ENCODE results near the gene PAK5. TPM values are rescaled to one million over a fixed set of nuclear protein-coding genes. Genes with fewer than 3 reads are reported as not detected.

Gene PAK5
- total and polyA plus RNA-seq, 4 donors, result 0.03 to 0.51 (median 0.16) TPM

GRCh38 chr20:9609887-9610502, 228.9 kb downstream of the PAK5 start:
- Histone ChIP-seq H3K36me3 (ENCODE audit: control insufficient read depth in 4 of 4, insufficient read depth in 4 of 4, low read length in 4 of 4) (no peaks in the 10 kb centered on the region), H3K9me3 (ENCODE audit: control insufficient read depth in 4 of 4, insufficient read depth in 3 of 4, low read length in 3 of 4) (no peaks in the 10 kb centered on the region), H3K9ac (ENCODE audit: insufficient read depth in 1 of 2, low read length in 2 of 2) (no peak overlapping the region), H3K4me3 (no peak overlapping the region), H3K27me3 (ENCODE audit: control insufficient read depth in 3 of 3, insufficient read depth in 3 of 3, low read length in 2 of 3) (no peaks in the 10 kb centered on the region), H3K27ac (ENCODE audit: low read depth in 1 of 2, low read length in 1 of 2) (no peak overlapping the region), H3K4me1 (ENCODE audit: control insufficient read depth in 5 of 5, insufficient read depth in 5 of 5, low read length in 5 of 5) (peaks cover 0 to 2% (median 0%) of the 10 kb centered on the region in 5 donors)
- WGBS, 2 donors, result 26 to 28% methylated on average over 7 of the region's 7 CpGs
- DNase-seq (peak; percentile 74 to 86 (median 86)), ATAC-seq (ENCODE audit: insufficient read depth, low FRiP score) (peak; percentile 46)
- TF ChIP-seq, protein P1, sequence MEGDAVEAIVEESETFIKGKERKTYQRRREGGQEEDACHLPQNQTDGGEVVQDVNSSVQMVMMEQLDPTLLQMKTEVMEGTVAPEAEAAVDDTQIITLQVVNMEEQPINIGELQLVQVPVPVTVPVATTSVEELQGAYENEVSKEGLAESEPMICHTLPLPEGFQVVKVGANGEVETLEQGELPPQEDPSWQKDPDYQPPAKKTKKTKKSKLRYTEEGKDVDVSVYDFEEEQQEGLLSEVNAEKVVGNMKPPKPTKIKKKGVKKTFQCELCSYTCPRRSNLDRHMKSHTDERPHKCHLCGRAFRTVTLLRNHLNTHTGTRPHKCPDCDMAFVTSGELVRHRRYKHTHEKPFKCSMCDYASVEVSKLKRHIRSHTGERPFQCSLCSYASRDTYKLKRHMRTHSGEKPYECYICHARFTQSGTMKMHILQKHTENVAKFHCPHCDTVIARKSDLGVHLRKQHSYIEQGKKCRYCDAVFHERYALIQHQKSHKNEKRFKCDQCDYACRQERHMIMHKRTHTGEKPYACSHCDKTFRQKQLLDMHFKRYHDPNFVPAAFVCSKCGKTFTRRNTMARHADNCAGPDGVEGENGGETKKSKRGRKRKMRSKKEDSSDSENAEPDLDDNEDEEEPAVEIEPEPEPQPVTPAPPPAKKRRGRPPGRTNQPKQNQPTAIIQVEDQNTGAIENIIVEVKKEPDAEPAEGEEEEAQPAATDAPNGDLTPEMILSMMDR (IDR thresholded peaks at IDR 0.05; ENCODE audit: control extremely low read depth, extremely low read depth), result peak; percentile 15

DNA sequence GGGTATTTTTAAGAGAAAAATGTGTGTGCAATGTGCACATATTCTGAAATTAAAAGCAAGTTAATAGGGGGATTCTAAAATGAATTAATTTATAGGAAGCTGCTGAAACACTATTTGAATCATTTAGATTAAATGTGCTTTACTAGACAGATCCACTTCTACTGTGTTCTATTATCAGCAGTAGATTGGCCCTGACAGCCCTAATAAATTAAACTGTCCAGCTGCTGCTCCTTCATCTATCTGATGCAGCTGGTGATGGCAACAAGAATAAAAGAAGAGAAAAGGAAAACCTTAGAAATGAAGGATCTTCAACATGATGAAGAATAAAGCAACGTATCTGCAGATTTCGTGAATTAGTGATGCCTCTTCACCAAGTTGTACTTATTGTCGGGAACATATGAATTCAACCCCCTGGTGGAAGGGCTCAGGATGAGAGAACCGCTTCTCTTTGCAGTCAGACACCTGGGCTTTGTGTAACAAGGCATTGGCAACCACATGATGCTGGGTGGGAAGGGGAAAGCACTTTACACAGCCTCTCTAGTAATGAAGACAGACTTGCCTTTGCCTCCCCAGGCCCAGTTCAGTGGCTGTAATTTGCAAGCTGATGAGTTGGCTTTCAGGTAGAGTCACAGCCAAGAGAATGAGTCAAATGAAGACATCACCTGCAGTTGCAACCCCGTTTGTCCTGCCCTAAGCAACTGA, 230.1 kb downstream of the PAK5 start:
- 91 to 96% methylated on average over 5 of the region's 5 CpGs for WGBS, 2 donors
- H3K4me1 ChIP-seq (ENCODE audit: control insufficient read depth in 5 of 5, insufficient read depth in 5 of 5, low read length in 5 of 5), result peaks cover 0 to 2% (median 0%) of the 10 kb centered on the region in 5 donors
- H3K9me3 ChIP-seq (ENCODE audit: control insufficient read depth in 4 of 4, insufficient read depth in 3 of 4, low read length in 3 of 4), result no peaks in the 10 kb centered on the region
- ATAC-seq (ENCODE audit: insufficient read depth, low FRiP score) (no peak), DNase-seq (no peak)
- no peaks in the 10 kb centered on the region for H3K36me3 ChIP-seq (ENCODE audit: control insufficient read depth in 4 of 4, insufficient read depth in 4 of 4, low read length in 4 of 4)
- H3K9ac ChIP-seq (ENCODE audit: insufficient read depth in 1 of 2, low read length in 2 of 2), result no peak overlapping the region
- no peak overlapping the region for H3K4me3 ChIP-seq
- TF ChIP-seq, protein P1 (IDR thresholded peaks at IDR 0.05; ENCODE audit: control extremely low read depth, extremely low read depth), result no peak
- H3K27ac ChIP-seq (ENCODE audit: low read depth in 1 of 2, low read length in 1 of 2), result no peak overlapping the region
- no peaks in the 10 kb centered on the region for H3K27me3 ChIP-seq (ENCODE audit: control insufficient read depth in 3 of 3, insufficient read depth in 3 of 3, low read length in 2 of 3)

GRCh38 chr20:9602847-9603183, 236.1 kb downstream of the PAK5 start:
- TF ChIP-seq, protein P1 (IDR thresholded peaks at IDR 0.05; ENCODE audit: control extremely low read depth, extremely low read depth), result no peak
- no peak overlapping the region for H3K9ac ChIP-seq (ENCODE audit: insufficient read depth in 1 of 2, low read length in 2 of 2)
- ATAC-seq (ENCODE audit: insufficient read depth, low FRiP score) (no peak), DNase-seq (no peak)
- H3K9me3 ChIP-seq (ENCODE audit: control insufficient read depth in 4 of 4, insufficient read depth in 3 of 4, low read length in 3 of 4), result no peaks in the 10 kb centered on the region
- no peaks in the 10 kb centered on the region for H3K4me1 ChIP-seq (ENCODE audit: control insufficient read depth in 5 of 5, insufficient read depth in 5 of 5, low read length in 5 of 5)
- WGBS, 2 donors, result 48 to 68% methylated on average over 4 of the region's 4 CpGs
- H3K27me3 ChIP-seq (ENCODE audit: control insufficient read depth in 3 of 3, insufficient read depth in 3 of 3, low read length in 2 of 3), result no peaks in the 10 kb centered on the region
- no peaks in the 10 kb centered on the region for H3K36me3 ChIP-seq (ENCODE audit: control insufficient read depth in 4 of 4, insufficient read depth in 4 of 4, low read length in 4 of 4)
- no peak overlapping the region for H3K4me3 ChIP-seq
- H3K27ac ChIP-seq (ENCODE audit: low read depth in 1 of 2, low read length in 1 of 2), result no peak overlapping the region
